Measurements from ENCODE around the gene ZFYVE28.

GRCh38 chr4:2320152-2320551 is 98.3 kb downstream of the ZFYVE28 start:
- TF ChIP-seq POLR2AphosphoS5 (IDR thresholded peaks at IDR 0.05; ENCODE audit: low read depth, low read length) (no peak), POLR2A (IDR thresholded peaks at IDR 0.05; ENCODE audit: low read depth, low read length) (no peak), TAF1 (IDR thresholded peaks at IDR 0.05; ENCODE audit: low read depth, low read length) (no peak), PAX5 (IDR thresholded peaks at IDR 0.05; ENCODE audit: insufficient read depth, low read length, severe bottlenecking) (no peak)
